ENCODE results near the gene CYP4F3. TPM values are rescaled to one million over a fixed set of nuclear protein-coding genes. Genes with fewer than 3 reads are reported as not detected.

The CYP4F3 gene
- polyA plus RNA-seq, 3 donors: 0.56 to 1.2 (median 0.92) TPM

DNA sequence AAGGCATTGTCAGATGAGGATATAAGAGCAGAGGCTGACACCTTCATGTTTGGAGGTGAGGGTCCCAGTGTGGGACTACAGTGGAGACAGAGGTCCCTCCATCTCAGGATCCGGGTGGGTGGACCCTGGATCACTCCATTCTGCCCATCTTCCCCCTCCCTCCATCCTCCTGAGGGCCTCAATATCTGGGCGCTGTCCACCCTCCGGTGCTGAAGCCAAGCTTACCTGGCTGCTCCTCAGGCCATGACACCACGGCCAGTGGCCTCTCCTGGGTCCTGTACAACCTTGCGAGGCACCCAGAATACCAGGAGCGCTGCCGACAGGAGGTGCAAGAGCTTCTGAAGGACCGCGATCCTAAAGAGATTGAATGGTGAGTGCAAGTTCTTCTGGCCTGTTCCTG, 44.1 kb downstream of the CYP4F3 start:
- H2AFZ ChIP-seq (ENCODE audit: insufficient read depth, low read depth, low read length, poor library complexity, severe bottlenecking): no peak overlapping the region
- DNase-seq: no peak
- no peak overlapping the region for H3K9ac ChIP-seq (ENCODE audit: insufficient read depth, low read length, poor library complexity, severe bottlenecking)
- intact Hi-C loops (cut with micrococcal nuclease): no loop called here
- H3K79me2 ChIP-seq (ENCODE audit: insufficient read depth, low read length): no peaks in the 10 kb centered on the region
- Mint-ChIP-seq H3K36me3 (no peaks in the 10 kb centered on the region), H3K27ac (no peak overlapping the region), H3K9me3 (peaks cover 0 to 8% (median 2%) of the 10 kb centered on the region in 7 donors), H3K4me1 (no peaks in the 10 kb centered on the region), H3K4me3 (no peak overlapping the region), H3K27me3 (ENCODE audit: low read depth in 3 of 3) (peaks cover 2 to 23% (median 20%) of the 10 kb centered on the region in 3 donors)
- H3K27me3 ChIP-seq (ENCODE audit: control insufficient read depth in 2 of 2, insufficient read depth in 2 of 2, low read length in 2 of 2): peaks cover 6 to 9% of the 10 kb centered on the region in 2 donors
- no peaks in the 10 kb centered on the region for H3K36me3 ChIP-seq (replicated peaks in 1 of 2; ENCODE audit: control insufficient read depth in 1 of 2, insufficient read depth in 2 of 2, low read length in 2 of 2)
- H4K20me1 ChIP-seq (ENCODE audit: insufficient read depth, low read length): no peaks in the 10 kb centered on the region
- no peak overlapping the region for H3K4me2 ChIP-seq (replicated peaks; ENCODE audit: extremely low read depth, low read length, poor library complexity, severe bottlenecking)
- H3K9me3 ChIP-seq (replicated peaks in 1 of 2; ENCODE audit: control insufficient read depth in 1 of 2, insufficient read depth in 1 of 2, low read length in 2 of 2): no peaks in the 10 kb centered on the region
- TF ChIP-seq, protein P1, sequence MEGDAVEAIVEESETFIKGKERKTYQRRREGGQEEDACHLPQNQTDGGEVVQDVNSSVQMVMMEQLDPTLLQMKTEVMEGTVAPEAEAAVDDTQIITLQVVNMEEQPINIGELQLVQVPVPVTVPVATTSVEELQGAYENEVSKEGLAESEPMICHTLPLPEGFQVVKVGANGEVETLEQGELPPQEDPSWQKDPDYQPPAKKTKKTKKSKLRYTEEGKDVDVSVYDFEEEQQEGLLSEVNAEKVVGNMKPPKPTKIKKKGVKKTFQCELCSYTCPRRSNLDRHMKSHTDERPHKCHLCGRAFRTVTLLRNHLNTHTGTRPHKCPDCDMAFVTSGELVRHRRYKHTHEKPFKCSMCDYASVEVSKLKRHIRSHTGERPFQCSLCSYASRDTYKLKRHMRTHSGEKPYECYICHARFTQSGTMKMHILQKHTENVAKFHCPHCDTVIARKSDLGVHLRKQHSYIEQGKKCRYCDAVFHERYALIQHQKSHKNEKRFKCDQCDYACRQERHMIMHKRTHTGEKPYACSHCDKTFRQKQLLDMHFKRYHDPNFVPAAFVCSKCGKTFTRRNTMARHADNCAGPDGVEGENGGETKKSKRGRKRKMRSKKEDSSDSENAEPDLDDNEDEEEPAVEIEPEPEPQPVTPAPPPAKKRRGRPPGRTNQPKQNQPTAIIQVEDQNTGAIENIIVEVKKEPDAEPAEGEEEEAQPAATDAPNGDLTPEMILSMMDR (IDR thresholded peaks at IDR 0.05): no peak
- H3K4me1 ChIP-seq (ENCODE audit: control insufficient read depth in 1 of 2, insufficient read depth in 2 of 2, low read length in 2 of 2): no peaks in the 10 kb centered on the region
- H3K4me3 ChIP-seq (replicated peaks in 1 of 3; ENCODE audit: low read depth in 2 of 3, low read length in 3 of 3): no peak overlapping the region
- WGBS (ENCODE audit: insufficient coverage): 30% methylated on average over 9 of the region's 9 CpGs
- no peak overlapping the region for H3K27ac ChIP-seq (ENCODE audit: low read depth in 1 of 2, low read length in 2 of 2)

GRCh38 chr19:15696654-15697194, 56.0 kb downstream of the CYP4F3 start:
- no peaks in the 10 kb centered on the region for H4K20me1 ChIP-seq (ENCODE audit: insufficient read depth, low read length)
- no peaks in the 10 kb centered on the region for H3K4me1 ChIP-seq (ENCODE audit: control insufficient read depth in 1 of 2, insufficient read depth in 2 of 2, low read length in 2 of 2)
- Mint-ChIP-seq H3K36me3 (no peaks in the 10 kb centered on the region), H3K27ac (no peak overlapping the region), H3K4me1 (no peaks in the 10 kb centered on the region), H3K4me3 (no peak overlapping the region), H3K27me3 (ENCODE audit: low read depth in 3 of 3) (peaks cover 3 to 18% (median 8%) of the 10 kb centered on the region in 3 donors), H3K9me3 (peaks cover 0 to 5% (median 1%) of the 10 kb centered on the region in 7 donors)
- H3K27ac ChIP-seq (ENCODE audit: low read depth in 1 of 2, low read length in 2 of 2): no peak overlapping the region
- intact Hi-C loops (cut with micrococcal nuclease): no loop called here
- H3K9me3 ChIP-seq (replicated peaks in 1 of 2; ENCODE audit: control insufficient read depth in 1 of 2, insufficient read depth in 1 of 2, low read length in 2 of 2): no peaks in the 10 kb centered on the region
- H3K27me3 ChIP-seq (ENCODE audit: control insufficient read depth in 2 of 2, insufficient read depth in 2 of 2, low read length in 2 of 2): peaks cover 0 to 9% of the 10 kb centered on the region in 2 donors
- 74% methylated on average over 17 of the region's 19 CpGs for WGBS (ENCODE audit: insufficient coverage)
- DNase-seq: no peak
- no peak overlapping the region for H2AFZ ChIP-seq (ENCODE audit: insufficient read depth, low read depth, low read length, poor library complexity, severe bottlenecking)
- H3K79me2 ChIP-seq (ENCODE audit: insufficient read depth, low read length): no peaks in the 10 kb centered on the region
- TF ChIP-seq, protein P1 (IDR thresholded peaks at IDR 0.05): no peak
- H3K9ac ChIP-seq (ENCODE audit: insufficient read depth, low read length, poor library complexity, severe bottlenecking): no peak overlapping the region
- no peak overlapping the region for H3K4me2 ChIP-seq (replicated peaks; ENCODE audit: extremely low read depth, low read length, poor library complexity, severe bottlenecking)
- H3K4me3 ChIP-seq (replicated peaks in 1 of 3; ENCODE audit: low read depth in 2 of 3, low read length in 3 of 3): no peak overlapping the region
- H3K36me3 ChIP-seq (replicated peaks in 1 of 2; ENCODE audit: control insufficient read depth in 1 of 2, insufficient read depth in 2 of 2, low read length in 2 of 2): no peaks in the 10 kb centered on the region

Measured in CD14-positive monocyte (primary cell).